ENCODE data around the gene CERS6.
A peak's percentile ranks its signal among the peaks of the same experiment; 100 is the strongest.

The CERS6 gene

DNA sequence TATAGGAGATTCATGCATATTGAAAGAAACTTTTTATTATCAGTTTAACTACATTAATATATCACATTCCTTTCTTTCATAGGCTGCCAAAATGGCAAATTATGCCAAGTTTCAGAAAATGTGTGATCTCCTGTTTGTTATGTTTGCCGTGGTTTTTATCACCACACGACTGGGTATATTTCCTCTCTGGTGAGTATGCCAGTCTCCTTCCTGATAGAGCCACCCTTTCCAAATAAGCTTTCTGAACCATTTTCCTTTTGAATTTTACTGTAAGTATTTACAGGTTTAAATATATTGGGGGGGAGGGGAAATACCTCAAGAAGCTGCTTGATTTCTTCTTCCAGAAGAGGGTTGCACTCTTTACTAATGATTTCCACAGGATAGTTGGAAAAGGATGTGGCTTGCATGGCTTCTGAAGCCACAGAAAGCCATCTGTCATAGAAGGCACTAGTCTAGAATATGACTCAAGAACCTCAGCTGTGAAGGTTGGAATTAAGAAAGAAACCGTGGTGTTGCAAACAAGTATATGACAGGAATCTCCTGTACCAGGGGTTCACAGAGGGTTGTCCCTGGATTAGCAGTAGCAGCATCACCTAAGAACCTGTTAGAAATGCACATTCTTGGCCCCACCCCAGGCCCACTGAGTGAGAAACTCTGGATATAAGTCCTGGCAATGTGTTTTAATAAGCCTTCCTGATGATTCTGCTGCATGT lies 261.9 kb downstream of the CERS6 start:
- TF ChIP-seq, protein P1, sequence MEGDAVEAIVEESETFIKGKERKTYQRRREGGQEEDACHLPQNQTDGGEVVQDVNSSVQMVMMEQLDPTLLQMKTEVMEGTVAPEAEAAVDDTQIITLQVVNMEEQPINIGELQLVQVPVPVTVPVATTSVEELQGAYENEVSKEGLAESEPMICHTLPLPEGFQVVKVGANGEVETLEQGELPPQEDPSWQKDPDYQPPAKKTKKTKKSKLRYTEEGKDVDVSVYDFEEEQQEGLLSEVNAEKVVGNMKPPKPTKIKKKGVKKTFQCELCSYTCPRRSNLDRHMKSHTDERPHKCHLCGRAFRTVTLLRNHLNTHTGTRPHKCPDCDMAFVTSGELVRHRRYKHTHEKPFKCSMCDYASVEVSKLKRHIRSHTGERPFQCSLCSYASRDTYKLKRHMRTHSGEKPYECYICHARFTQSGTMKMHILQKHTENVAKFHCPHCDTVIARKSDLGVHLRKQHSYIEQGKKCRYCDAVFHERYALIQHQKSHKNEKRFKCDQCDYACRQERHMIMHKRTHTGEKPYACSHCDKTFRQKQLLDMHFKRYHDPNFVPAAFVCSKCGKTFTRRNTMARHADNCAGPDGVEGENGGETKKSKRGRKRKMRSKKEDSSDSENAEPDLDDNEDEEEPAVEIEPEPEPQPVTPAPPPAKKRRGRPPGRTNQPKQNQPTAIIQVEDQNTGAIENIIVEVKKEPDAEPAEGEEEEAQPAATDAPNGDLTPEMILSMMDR (conservative IDR thresholded peaks at IDR 0.05; ENCODE audit: low read depth, low read length), result no peak
- DNase-seq (ENCODE audit: low read depth), result no peak
- H3K4me3 ChIP-seq (ENCODE audit: low read depth, low read length), result no peak overlapping the region

DNA sequence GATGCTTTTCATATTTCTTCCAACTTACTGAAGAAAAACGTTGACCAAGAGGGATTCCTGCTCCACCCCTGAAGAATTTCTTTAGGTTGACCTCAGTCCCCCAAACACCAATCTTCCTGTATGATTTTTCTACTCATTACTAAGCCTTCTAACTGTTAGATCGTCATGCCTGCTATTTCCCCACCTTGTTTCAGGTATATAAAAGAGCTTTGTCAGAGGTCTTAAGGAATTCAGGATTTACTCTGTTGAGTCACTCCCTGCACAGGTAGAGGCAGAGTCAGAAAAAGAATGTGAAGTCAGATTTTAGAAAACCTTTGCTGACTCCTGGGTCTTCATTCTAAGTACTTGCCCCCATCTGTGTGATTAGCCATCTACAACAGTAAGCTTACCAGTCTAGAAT lies 262.6 kb downstream of the CERS6 start:
- TF ChIP-seq, protein P1 (conservative IDR thresholded peaks at IDR 0.05; ENCODE audit: low read depth, low read length), result no peak
- no peak for DNase-seq (ENCODE audit: low read depth)
- no peak overlapping the region for H3K4me3 ChIP-seq (ENCODE audit: low read depth, low read length)

DNA sequence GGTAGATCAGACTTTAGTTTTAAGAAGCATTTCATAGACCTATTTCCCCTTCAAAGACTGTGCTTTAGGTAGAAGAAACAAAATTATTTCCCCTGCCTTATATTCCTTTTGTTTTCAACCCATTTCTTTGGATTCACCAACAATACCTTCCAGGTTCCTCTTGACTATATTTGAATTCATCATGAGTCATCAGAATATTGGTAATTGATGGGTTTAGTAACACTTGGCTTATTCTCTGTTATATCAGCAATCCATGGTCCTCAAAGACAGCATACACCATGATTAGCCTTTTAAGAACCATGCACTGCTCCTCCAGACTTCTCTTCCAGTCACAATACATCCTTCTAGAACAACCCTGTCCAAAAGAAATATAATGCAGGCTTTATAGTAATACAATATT lies 263.4 kb downstream of the CERS6 start:
- no peak for DNase-seq (ENCODE audit: low read depth)
- TF ChIP-seq, protein P1 (conservative IDR thresholded peaks at IDR 0.05; ENCODE audit: low read depth, low read length), result no peak
- H3K4me3 ChIP-seq (ENCODE audit: low read depth, low read length), result no peak overlapping the region

DNA sequence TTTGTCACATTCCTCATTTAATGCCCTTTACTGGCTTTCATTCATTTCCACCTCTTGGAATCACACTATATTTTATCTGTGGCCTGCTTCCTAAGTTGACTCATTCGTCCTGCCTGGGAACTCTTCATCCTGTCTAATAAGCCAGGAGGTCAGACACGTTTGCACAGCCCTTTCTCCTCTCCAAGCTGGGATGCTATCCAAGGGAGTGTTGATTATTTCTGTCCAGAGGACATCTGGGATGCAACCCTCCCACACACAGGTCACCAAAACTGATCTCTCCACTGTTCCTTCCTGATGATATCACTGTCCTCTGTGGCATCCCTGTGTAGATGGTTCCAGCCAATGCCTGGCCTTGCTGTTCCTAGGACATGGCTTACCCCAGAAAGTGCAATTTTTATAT lies 266.5 kb downstream of the CERS6 start:
- no peak overlapping the region for H3K4me3 ChIP-seq (ENCODE audit: low read depth, low read length)
- TF ChIP-seq, protein P1 (conservative IDR thresholded peaks at IDR 0.05; ENCODE audit: low read depth, low read length), result no peak
- peak; percentile 54 for DNase-seq (ENCODE audit: low read depth)

DNA sequence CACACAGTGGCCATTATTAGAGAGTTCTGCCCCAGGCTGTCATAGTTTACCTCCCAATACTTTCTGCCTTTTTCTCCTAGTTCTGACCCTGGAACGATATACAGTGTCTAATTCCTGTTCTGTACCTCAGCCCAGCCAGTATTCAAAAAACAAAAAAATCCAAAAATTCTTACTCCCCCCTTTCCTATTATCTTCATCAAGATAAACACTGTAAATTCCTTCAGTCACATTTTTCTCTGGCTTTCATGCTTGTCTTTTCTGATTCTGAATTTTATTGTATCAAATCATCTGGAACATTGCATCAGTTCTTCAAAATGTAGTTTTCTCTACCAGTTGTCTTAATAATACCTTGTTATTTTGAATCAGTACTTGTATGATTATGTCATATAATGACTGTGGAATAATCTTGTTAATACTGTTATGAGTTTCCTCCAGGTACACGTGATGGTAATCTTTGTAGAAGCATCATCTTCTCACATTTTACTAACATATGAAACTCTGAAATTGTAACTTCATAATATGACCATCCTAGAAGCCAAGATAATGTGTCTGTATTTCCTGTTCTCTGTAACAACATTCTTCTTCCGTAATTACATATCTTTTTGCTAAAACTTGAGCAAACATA lies 267.3 kb downstream of the CERS6 start:
- no peak overlapping the region for H3K4me3 ChIP-seq (ENCODE audit: low read depth, low read length)
- TF ChIP-seq, protein P1 (conservative IDR thresholded peaks at IDR 0.05; ENCODE audit: low read depth, low read length), result no peak
- no peak for DNase-seq (ENCODE audit: low read depth)

DNA sequence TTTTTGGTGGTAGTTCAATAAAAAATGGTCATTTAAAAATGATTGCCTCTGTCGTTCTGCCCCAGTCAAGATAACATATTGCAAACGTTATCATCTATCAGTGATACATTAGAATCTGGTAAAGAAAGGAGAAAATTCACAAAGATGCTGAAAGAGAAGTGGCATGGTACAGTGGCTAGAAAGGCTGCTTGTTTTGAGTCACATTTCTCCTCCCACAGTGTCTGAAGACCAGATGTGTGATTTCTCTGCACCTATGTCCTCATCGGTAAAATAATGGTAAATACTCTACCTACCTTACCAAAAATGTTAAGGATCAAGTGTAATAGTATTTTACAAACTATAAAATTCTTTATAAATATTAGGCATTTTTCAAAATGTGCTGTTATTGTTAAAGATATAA lies 270.3 kb downstream of the CERS6 start:
- H3K4me3 ChIP-seq (ENCODE audit: low read depth, low read length), result no peak overlapping the region
- no peak for DNase-seq (ENCODE audit: low read depth)
- TF ChIP-seq, protein P1 (conservative IDR thresholded peaks at IDR 0.05; ENCODE audit: low read depth, low read length), result no peak

All from choroid plexus epithelial cell (primary cell).